LNCAP (cell line): ENCODE results near the gene CUEDC1.

Source experiments
- TF ChIP-seq, protein P1 (sequence below): fragments of 450-650 bp; IDR thresholded peaks from 2 replicates; pipeline ENCODE4 v1.5.1; 2017; ENCODE audit warnings: mild to moderate bottlenecking

CUEDC1 gene

DNA sequence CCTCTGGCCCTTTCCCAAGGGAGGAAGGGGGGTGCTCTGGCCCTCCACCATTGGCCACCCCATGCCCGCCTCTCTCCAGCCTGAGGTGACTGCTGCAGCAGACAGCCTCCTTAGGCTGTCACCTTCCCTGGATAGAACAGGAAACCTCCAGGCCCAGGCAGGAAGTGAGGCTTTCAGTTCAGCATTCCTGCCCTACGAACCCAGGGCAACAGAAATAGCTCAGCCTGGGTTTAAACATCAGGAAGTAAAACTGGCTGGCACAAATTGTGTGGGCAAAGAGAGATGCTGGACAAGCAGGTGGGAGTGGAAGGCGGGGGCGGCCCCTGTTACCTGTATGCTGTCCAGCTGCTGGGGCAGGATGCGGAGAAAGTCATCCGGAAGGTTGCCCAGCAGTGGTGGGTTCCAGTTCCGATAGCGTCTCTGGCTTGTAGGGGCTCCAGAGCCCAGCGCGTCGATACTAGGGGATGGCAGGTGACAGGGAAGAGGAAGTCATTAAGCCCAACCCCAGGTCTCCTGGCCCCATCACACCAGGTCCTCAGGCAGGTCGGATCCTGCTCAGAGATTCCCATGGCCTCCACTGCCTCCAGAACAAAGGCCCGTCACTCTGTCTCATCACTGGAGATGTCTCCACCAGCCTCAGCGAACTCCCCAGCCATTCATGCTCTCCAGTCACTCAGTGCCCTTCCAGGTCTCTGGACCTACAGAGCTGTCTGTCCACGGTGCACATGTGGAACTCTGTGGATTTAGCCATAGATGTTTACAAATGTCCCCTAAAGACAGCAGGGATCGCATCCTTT lies 81.8 kb downstream of the CUEDC1 start:
- TF ChIP-seq, protein P1, sequence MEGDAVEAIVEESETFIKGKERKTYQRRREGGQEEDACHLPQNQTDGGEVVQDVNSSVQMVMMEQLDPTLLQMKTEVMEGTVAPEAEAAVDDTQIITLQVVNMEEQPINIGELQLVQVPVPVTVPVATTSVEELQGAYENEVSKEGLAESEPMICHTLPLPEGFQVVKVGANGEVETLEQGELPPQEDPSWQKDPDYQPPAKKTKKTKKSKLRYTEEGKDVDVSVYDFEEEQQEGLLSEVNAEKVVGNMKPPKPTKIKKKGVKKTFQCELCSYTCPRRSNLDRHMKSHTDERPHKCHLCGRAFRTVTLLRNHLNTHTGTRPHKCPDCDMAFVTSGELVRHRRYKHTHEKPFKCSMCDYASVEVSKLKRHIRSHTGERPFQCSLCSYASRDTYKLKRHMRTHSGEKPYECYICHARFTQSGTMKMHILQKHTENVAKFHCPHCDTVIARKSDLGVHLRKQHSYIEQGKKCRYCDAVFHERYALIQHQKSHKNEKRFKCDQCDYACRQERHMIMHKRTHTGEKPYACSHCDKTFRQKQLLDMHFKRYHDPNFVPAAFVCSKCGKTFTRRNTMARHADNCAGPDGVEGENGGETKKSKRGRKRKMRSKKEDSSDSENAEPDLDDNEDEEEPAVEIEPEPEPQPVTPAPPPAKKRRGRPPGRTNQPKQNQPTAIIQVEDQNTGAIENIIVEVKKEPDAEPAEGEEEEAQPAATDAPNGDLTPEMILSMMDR = no peak

GRCh38 chr17:57872536-57872935 lies 82.7 kb downstream of the CUEDC1 start:
- TF ChIP-seq, protein P1 = no peak

- TF ChIP-seq, protein P1 = no peak
These were observed 83.3 kb downstream of the CUEDC1 start for GRCh38 chr17:57871863-57872262.

GRCh38 chr17:57871155-57871554 lies 84.1 kb downstream of the CUEDC1 start:
- TF ChIP-seq, protein P1 = no peak

GRCh38 chr17:57870283-57870635 lies 85.0 kb downstream of the CUEDC1 start:
- TF ChIP-seq, protein P1 = no peak

GRCh38 chr17:57869617-57870282 lies 85.5 kb downstream of the CUEDC1 start:
- TF ChIP-seq, protein P1 = no peak

GRCh38 chr17:57868910-57869616 lies 86.1 kb downstream of the CUEDC1 start:
- TF ChIP-seq, protein P1 = no peak
